ENCODE results near the gene SNUPN.
"Not testable (repeated sequence)": the region's sequence is repeated elsewhere in the genome, so short reads cannot be mapped to it uniquely, and the experiment has no call there.

SNUPN gene

DNA sequence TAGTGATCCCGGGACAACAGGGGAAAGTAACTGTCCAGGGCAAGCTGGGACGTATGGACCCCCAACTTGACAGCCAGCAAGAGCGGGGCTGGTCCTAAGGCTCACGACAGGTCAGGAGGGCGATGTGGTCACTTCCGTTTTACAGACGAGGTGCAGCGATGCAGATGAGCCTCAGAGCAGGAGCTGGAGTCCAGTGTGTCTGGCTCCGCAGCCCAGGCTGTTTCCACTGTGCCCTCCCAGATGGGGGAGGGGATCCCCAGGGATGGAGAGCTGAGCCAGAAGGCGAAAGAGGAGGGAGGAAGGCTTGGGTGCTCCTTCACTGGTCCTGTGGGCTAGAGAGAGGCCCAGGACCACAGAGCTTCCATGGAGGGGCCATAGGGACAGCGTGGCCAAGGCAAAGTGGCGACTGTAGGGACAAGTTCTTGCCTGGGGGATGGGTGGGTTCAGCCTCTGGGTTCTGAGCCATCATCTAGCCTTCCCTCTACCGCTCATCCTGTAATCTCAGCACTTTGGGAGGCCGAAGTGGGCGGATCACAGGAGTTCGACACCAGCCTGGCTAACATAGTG, 27.9 kb upstream of the SNUPN start:
- no peak for DNase-seq

DNA sequence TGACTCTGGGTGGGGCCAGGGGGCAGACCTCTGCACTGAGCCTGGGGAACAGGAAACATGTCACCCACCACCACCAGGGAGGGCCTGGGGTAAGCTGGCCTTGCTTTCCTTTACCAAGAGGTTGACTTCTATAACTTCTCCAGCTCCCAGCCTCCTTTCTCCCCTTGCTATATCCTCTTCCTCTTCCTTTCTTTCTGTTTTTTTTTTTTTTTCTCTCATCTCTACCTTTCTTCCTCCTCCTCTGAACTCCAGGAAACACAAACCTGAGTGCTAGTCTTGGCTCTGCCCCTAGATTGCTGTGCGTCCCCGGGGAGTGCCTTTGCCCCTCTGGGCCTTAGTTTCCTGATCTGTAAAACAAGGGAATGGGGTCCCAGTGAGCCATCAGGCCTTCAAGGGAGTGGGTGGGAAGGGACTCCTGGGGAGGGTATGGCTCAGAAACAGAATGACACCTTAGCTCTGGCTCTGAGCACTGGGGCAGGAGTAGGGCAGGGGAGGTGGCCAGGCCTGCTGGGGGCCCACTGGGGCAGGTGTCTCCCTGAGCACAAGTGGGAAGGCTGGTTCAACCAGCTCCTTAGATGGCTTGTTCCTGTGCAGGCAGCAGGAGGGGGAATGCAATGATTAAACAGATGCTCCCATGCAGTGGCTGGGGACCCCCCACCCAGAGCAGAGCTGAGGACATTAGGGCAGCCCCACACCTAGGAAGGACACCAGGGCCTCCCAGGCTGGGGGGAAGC, 26.5 kb upstream of the SNUPN start:
- DNase-seq, result no peak

- no peak for DNase-seq
Measured at GRCh38 chr15:75650908-75651809, 25.6 kb upstream of the SNUPN start.

GRCh38 chr15:75649848-75650247, 24.3 kb upstream of the SNUPN start:
- DNase-seq, result no peak

DNA sequence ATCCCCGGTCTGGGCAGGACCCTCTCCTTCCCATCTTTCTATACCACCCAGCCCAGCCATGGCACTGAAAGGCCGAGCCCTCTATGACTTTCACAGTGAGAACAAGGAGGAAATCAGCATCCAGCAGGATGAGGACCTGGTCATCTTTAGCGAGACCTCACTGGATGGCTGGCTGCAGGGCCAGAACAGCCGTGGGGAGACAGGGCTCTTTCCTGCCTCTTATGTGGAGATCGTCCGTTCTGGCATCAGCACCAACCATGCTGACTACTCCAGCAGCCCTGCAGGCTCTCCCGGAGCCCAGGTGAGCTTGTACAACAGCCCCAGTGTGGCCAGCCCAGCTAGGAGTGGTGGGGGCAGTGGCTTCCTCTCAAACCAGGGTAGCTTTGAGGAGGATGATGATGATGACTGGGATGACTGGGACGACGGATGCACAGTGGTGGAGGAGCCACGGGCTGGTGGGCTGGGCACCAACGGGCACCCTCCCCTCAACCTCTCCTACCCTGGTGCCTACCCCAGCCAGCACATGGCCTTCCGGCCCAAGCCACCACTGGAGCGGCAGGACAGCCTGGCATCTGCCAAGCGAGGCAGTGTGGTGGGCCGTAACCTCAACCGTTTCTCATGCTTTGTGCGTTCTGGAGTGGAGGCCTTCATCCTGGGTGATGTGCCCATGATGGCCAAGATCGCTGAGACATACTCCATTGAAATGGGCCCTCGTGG, 23.7 kb upstream of the SNUPN start:
- no peak for DNase-seq

DNA sequence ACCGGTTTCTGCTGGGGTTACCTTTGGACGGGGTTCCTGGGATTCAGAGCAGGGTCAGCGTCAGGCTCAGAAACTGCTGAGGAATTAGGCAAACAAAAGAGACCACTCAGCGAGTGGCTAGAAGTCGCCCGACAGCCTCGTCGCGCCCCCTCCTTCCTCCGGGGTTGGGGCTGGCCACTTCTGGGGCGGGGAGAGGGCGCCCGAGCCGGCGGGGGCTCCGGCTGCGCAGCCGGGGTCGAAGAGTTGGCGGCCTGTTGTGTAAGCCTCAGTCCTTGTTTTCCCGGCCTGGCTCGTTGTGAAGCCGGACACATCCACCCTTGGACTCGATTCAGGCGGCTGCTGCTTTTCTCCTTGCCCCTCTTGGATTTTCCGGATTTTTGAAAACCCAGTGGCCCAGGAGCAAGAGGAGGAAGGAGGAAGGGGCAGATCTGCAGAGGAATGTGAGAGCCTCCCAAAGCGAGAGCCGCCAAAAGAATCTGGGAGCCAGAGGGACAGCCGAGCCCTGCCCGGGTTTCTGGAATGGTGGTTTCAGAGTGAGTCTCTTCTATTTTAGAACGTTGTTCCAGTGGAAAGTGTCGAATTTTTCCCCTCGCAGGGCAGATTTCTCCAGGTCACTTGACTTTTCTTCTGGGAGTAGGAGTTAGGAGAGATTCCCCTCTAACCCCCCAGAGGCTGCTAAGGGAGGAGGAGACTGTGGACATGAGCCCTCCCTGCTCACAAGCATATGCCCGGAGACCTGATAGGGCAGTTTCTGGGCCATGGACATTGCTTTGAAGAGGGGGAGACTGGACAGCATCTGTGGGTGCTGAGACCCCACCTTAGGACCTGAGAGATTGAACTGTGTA, 22.9 kb upstream of the SNUPN start:
- no peak for DNase-seq

DNA sequence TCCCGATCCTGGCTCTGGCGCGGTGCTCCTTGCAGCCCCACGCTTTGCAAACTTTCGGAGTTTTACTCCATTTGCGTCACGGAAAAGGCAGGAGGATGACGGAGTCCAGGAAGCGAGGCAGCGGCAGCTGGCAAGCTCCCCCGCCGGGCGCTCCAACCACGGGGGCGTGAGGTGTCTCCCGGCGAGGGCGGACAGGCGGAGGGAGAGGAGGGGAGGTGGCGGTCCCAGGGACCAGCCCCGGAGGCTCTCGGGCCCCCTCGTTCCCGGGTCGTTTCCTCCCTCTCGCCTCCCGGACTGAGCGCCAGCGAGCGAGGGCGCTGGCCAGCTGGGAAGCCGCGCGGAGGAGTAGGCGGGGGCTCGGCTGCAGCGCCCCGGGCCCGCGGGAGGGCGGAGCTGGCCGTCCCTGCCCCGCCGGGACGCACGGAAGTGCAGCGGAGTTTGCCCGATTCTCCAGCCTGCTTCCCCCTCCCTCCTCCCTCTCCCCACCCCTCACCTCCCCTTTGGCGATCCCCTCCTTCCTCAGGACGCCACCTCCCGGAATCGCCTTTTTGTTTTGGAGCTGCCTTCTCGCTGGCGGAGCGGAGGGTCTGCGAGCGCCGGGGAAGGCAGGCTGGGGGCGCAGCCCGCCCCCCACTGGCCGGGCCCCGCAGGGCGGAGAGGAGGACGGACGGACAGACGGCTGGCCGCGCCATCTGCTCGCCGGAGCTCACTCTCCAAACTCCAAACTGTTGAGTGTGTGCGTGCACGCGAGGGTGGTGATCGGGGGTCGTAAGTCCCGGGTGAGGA, 22.0 kb upstream of the SNUPN start, which contains the start of gene SNX33:
Gene SNX33, plus strand, starts transcription at position 543 of the 786 bp plus-strand sequence. CDS start 1,191 bp downstream, outside the sequence.
- no peak for DNase-seq

DNA sequence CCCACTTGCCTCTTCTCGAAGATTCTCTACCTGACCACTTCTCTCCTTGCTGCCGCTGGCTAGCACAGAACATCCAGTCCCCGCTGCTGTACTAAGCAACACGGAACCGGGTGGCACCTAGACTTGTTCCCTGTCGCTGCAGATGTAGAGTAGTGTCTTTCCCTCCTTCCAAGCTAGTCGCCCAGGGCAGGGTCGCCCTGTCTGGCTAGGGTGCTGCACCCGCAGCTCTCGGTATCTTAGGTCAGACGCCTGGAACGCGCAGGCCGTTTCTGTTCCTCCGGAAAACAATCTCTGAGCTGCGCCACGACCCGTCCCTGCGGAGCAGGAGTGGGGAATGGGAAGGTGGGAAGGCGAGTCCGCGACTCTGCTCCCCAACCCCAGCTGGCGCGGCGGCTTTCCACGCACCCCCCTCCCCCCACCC, 21.4 kb upstream of the SNUPN start:
- no peak for DNase-seq

- DNase-seq, result no peak
Measured at GRCh38 chr15:75646112-75646943, 20.8 kb upstream of the SNUPN start.

- DNase-seq, result no peak
Measured at GRCh38 chr15:75644376-75644775, 18.9 kb upstream of the SNUPN start.

- DNase-seq, result no peak
Measured at GRCh38 chr15:75641603-75642002, 16.1 kb upstream of the SNUPN start.

- DNase-seq, result no peak
Measured at GRCh38 chr15:75641179-75641503, 15.6 kb upstream of the SNUPN start.

DNA sequence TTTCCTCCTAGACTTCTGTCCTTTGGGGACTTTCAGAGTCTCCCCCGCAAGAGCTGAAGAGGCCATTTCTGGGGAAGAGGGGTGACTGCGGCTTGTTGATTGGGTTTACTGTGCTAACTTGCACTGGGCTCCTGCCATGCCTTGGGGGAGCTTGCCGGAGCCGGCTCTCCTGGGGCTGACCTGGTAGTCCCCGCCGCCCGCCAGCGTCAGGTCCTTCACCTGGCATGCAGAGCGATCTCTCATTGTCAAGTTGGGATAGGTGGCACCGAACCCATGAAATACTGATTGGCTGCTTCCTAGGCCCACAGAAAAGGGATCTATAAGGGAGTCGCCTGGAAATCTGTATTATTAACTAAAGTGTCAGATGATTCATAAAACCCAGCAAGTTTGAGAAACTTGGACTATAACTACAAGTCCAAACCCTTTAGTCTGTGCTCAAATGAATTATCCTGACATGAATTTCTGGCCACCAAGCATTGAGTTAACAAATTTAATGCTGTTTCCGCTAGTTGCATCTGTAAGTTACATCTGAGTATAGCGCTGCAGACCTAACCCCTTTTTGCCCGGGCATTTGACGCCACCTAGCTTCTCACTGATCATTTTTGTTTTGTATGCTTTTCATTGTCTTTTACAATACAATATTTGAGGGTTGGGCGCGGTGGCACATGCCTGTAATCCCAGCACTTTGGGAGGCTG, 15.1 kb upstream of the SNUPN start:
- no peak for DNase-seq

GRCh38 chr15:75639709-75640482, 14.4 kb upstream of the SNUPN start, which contains the start of gene IMP3:
TSS of gene IMP3 (minus strand) at chr15:75640224. CDS start at chr15:75640168, 56 bp downstream.
- peak; percentile 48 for DNase-seq

DNA sequence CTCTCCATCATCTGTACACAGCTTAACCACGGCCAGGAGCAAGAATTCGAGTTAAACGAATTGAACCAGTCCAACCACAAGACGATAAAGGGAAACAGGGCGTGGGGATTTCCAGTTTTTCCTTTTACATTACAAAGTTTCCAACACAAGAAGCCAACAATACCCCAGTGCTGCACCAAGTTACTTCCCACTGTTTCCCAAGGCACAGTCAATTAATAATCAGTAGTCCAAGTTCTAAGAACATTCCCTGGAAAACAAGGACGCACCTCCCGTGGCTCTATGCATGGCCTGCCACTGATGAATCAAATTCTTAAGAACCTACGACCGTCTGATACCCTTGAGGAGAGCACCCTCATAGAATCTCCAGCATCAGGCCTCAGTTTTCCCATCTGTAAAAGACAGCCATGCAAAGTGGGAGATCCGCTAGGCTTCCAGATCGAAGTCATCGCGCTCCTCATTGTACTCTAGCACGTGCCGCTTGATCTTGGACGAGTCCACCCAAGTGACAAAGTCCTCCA, 13.7 kb upstream of the SNUPN start:
- no peak for DNase-seq

GRCh38 chr15:75637245-75638009, 11.9 kb upstream of the SNUPN start:
- DNase-seq, result no peak

- DNase-seq, result no peak
Measured at GRCh38 chr15:75636026-75636425, 10.5 kb upstream of the SNUPN start.

GRCh38 chr15:75633922-75634321, 8.4 kb upstream of the SNUPN start:
- DNase-seq, result not testable (repeated sequence)
